Adrenal gland (tissue), 12 donors: ENCODE measurements around the gene LRRC28. TPM values are rescaled to one million over a fixed set of nuclear protein-coding genes. Genes with fewer than 3 reads are reported as not detected.
A peak's percentile ranks its signal among the peaks of the same experiment; 100 is the strongest.

Experiments used
- DNase-seq, 7 donors: peaks; one replicate each; pipeline ENCODE4 v3.0.0-alpha.2; 2019 to 2020
- H3K27ac ChIP-seq, 5 donors: fragments of 200-600 bp; sonication (generic) in 4 of 5; 1 replicate in 3 of 5; 2 replicates in 2 of 5; pipeline versions ENCODE4 v1.5.1 to v1.8.0; 2016 to 2020; ENCODE audit warnings: mild to moderate bottlenecking in 1 of 5
- H3K27me3 ChIP-seq: fragments of 200-600 bp; 2 replicates; pipeline ENCODE4 v1.8.0; 2021
- H3K36me3 ChIP-seq, 2 donors: fragments of 200-600 bp; replicated peaks in 1 of 2; 1 replicate in 1 of 2; 2 replicates in 1 of 2; pipeline versions ENCODE4 v1.5.1 to v1.8.0; 2018 to 2022
- H3K4me1 ChIP-seq, 2 donors: fragments of 200-600 bp; replicated peaks in 1 of 2; 1 replicate in 1 of 2; 2 replicates in 1 of 2; pipeline versions ENCODE4 v1.5.1 to v1.8.0; 2018 to 2021
- H3K4me3 ChIP-seq, 4 donors: fragments of 200-600 bp; sonication (generic) in 3 of 4; one replicate each; pipeline ENCODE4 v1.5.1; 2016 to 2018
- H3K9me3 ChIP-seq, 3 donors: fragments of 200-600 bp; sonication (generic) in 1 of 3; replicated peaks in 1 of 3; 1 replicate in 2 of 3; 2 replicates in 1 of 3; pipeline versions ENCODE4 v1.5.1 to v1.8.0; 2016 to 2021
- CTCF ChIP-seq, 6 experiments: fragments of 450-650 bp in 4 of 6; fragments of 200-600 bp in 2 of 6; sonication (generic) in 1 of 6; IDR thresholded peaks; 1 replicate in 5 of 6; 2 replicates in 1 of 6; pipeline versions ENCODE4 v1.5.1 to v1.8.0; 2016 to 2021; ENCODE audit warnings: antibody characterized with exemption in 6 of 6, mild to moderate bottlenecking in 2 of 6, moderate library complexity in 1 of 6
- POLR2A ChIP-seq, 2 donors: fragments of 450-650 bp; IDR thresholded peaks; one replicate each; pipeline ENCODE4 v1.6.1; 2017; ENCODE audit warnings: antibody characterized with exemption in 2 of 2, mild to moderate bottlenecking in 2 of 2, moderate library complexity in 1 of 2
- WGBS, 4 donors: extraction: QIAGEN DNeasy Blood & Tissue Kit in 2 of 4; methylation state at CpG; one replicate each; pipeline versions ENCODE4 v1.1.5 to v1.1.7; 2013 to 2017; 5-methylcytosine and 5-hydroxymethylcytosine counted together
- intact Hi-C, 2 donors: fragments of 100-400 bp; cut with DNase I; formaldehyde crosslinking; loops; one replicate each; pipeline versions ENCODE4 v1.14.1 to v1.15.0; 2022 to 2023
- polyA plus RNA-seq, 3 donors: library from polyadenylated mRNA; stranded (reverse); fragments of 200-250 nt in 2 of 3; fragments of 350-450 nt in 1 of 3; fragmentation: Illumina TruSeq in 1 of 3; extraction: RNeasy Lipid Tissue Mini Kit (QIAGEN cat#74804) in 1 of 3; gene quantifications; one replicate each; pipeline ENCODE4 v1.2.3, GENCODE V29; 2013 to 2014
- total RNA-seq, 9 donors: library from RNA; depleted of rRNA in 4 of 9; stranded (reverse); fragments of >200 nt in 4 of 9; fragments of 120-200 nt in 1 of 9; fragmentation: NEBNext Ultra II Directional in 1 of 9; extraction: Animal tissue kit (Norgen Biotek cat#: 25700) in 1 of 9; gene quantifications; one replicate each; pipeline versions ENCODE4 v1.1.0 to v1.2.4, GENCODE V29; 2013 to 2023
- donor health status: healthy with polysubstance abuse.
- donor health status: Bipolar disorder and iron deficiency.
- donor health status: DM: yes; HTN: yes; CAD: no.
- donor health status: DM: no; HTN: no; CAD: no.
- donor health status: DM: no; HTN: no; CAD: no.
- donor health status: DM: yes; HTN: yes; CAD: no.

The LRRC28 gene
- total and polyA plus RNA-seq, 12 donors = 4.4 to 49.8 (median 22.0) TPM

GRCh38 chr15:99413955-99414754 is 162.9 kb downstream of the LRRC28 start:
- Histone ChIP-seq H3K9me3 (no peaks in the 10 kb centered on the region), H3K4me1 (peaks cover 0 to 3% of the 10 kb centered on the region in 2 donors), H3K27ac (no peak overlapping the region), H3K36me3 (no peaks in the 10 kb centered on the region), H3K27me3 (no peaks in the 10 kb centered on the region), H3K4me3 (no peak overlapping the region)
- no peak for DNase-seq
- intact Hi-C loops = no loop called here
- TF ChIP-seq POLR2A (IDR thresholded peaks at IDR 0.05) (no peak), CTCF (IDR thresholded peaks at IDR 0.05) (no peak)
- 81 to 87% (median 84%) methylated on average over 7 to 21 of the region's 21 CpGs for WGBS, 4 donors

- DNase-seq = peak in 1 of 7 donors; percentile 16
- TF ChIP-seq POLR2A (IDR thresholded peaks at IDR 0.05) (no peak), CTCF (IDR thresholded peaks at IDR 0.05) (no peak)
Measured at GRCh38 chr15:99414755-99415731, 163.8 kb downstream of the LRRC28 start.

GRCh38 chr15:99416191-99417188 is 165.2 kb downstream of the LRRC28 start:
- H3K4me3 ChIP-seq = no peak overlapping the region

More at GRCh38 chr15:99414755-99415731, 163.8 kb downstream of the LRRC28 start:
- H3K9me3 ChIP-seq = no peaks in the 10 kb centered on the region
- no peak overlapping the region for H3K27ac ChIP-seq
- no peaks in the 10 kb centered on the region for H3K27me3 ChIP-seq
- H3K36me3 ChIP-seq = no peaks in the 10 kb centered on the region
- intact Hi-C loops = no loop called here
- 86 to 100% (median 89%) methylated on average over 6 to 25 of the region's 25 CpGs for whole genome bisulfite sequencing, 4 donors
- no peaks in the 10 kb centered on the region for H3K4me1 ChIP-seq
- H3K4me3 ChIP-seq = no peak overlapping the region

More at GRCh38 chr15:99416191-99417188, 165.2 kb downstream of the LRRC28 start:
- no peaks in the 10 kb centered on the region for H3K36me3 ChIP-seq
- WGBS, 4 donors = 72 to 89% (median 81%) methylated on average over 10 to 19 of the region's 19 CpGs
- H3K27me3 ChIP-seq = no peaks in the 10 kb centered on the region
- H3K9me3 ChIP-seq = no peaks in the 10 kb centered on the region
- TF ChIP-seq CTCF (IDR thresholded peaks at IDR 0.05) (no peak), POLR2A (IDR thresholded peaks at IDR 0.05) (no peak)
- H3K27ac ChIP-seq = no peak overlapping the region
- intact Hi-C loops = no loop called here
- peak in 3 of 7 donors; percentile 24 to 50 (median 32) for DNase-seq
- H3K4me1 ChIP-seq = no peaks in the 10 kb centered on the region
